DOHH2 (cell line): ENCODE results near the gene FAM180A.

Source experiments
- EZH2phosphoT487 ChIP-seq: fragments of 200-600 bp; sonication (generic); IDR thresholded peaks from 2 replicates; pipeline ENCODE4 v1.6.1; 2017; ENCODE audit warnings: borderline replicate concordance, mild to moderate bottlenecking, antibody characterized with exemption, low read length, moderate library complexity, mixed read lengths
- TF ChIP-seq, protein P1 (sequence below): fragments of 200-600 bp; sonication (generic); IDR thresholded peaks from one replicate; pipeline ENCODE4 v1.5.1; 2014; ENCODE audit warnings: antibody characterized with exemption, mild to moderate bottlenecking, low read depth, low read length; ENCODE audit not compliant: poor library complexity, severe bottlenecking

DNA sequence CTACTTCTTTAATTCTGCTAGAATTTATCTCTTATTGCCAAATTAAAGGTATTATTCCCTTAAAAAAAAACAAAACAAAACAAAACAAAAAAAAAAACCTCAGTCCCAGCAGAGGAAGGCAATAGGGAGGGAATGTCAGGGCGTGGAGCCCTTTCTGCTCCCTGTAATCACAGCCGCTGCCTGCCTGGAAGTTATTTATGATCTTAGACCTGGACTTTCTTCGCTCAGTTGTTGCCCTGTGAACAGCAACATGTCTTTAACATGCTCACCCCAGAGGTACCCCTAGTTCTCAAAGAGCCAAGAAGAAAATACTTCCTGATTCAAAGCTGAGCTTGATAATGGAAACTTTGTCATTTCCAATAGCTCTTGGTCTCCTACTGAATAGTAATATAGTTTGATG, 7.7 kb downstream of the FAM180A start:
- TF ChIP-seq, protein P1, sequence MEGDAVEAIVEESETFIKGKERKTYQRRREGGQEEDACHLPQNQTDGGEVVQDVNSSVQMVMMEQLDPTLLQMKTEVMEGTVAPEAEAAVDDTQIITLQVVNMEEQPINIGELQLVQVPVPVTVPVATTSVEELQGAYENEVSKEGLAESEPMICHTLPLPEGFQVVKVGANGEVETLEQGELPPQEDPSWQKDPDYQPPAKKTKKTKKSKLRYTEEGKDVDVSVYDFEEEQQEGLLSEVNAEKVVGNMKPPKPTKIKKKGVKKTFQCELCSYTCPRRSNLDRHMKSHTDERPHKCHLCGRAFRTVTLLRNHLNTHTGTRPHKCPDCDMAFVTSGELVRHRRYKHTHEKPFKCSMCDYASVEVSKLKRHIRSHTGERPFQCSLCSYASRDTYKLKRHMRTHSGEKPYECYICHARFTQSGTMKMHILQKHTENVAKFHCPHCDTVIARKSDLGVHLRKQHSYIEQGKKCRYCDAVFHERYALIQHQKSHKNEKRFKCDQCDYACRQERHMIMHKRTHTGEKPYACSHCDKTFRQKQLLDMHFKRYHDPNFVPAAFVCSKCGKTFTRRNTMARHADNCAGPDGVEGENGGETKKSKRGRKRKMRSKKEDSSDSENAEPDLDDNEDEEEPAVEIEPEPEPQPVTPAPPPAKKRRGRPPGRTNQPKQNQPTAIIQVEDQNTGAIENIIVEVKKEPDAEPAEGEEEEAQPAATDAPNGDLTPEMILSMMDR = no peak
- no peak for TF ChIP-seq EZH2phosphoT487
